PC-9 (cell line): ENCODE data around the gene PPP1R9A.

ENCODE experiments used
- CTCF ChIP-seq: fragments of 200-600 bp; sonication (generic); conservative IDR thresholded peaks from 2 replicates; pipeline ENCODE4 v1.6.1; 2017; ENCODE audit warnings: mixed run types, antibody characterized with exemption, mild to moderate bottlenecking, moderate library complexity
- EZH2 ChIP-seq: fragments of 200-600 bp; sonication (generic); IDR thresholded peaks from 2 replicates; pipeline ENCODE4 v1.8.0; 2017; ENCODE audit warnings: antibody characterized with exemption, low read depth

DNA sequence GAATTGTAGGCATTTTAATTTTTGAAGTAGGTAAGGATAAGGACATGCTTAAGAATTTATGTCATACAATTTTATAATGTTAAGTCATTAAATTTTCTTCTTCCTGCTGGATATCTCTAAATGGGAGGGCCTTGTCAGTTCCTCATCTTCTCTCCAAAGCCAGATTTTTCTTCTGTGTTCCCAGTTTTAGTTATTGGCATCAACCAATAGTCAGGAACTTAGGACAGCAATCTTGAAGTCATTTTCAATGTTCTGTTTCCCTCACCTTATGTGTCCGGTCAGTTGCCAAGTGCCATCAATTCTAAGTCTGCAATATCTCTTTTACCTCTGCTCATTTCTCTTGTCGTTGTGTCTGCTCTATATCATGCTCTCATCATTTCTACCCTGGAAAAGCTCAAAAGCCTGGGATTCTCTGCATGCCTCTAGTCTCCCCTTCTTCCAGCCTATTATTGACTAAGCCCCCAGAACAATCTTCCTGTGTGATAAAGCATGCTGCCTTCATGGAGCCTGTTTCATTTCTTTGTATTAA, 145.2 kb downstream of the PPP1R9A start:
- TF ChIP-seq CTCF (no peak), EZH2 (no peak)
